Left forelimb (tissue), 1 donor: ENCODE measurements around the gene ZSWIM8.
"Not testable (repeated sequence)": the region's sequence is repeated elsewhere in the genome, so short reads cannot be mapped to it uniquely, and the experiment has no call there.

Experiments
- DNase-seq: peaks from one replicate; pipeline ENCODE4 v3.0.0-alpha.2; 2018; ENCODE audit warnings: low spot score

Gene ZSWIM8

GRCh38 chr10:73795491-73795890 is 10.1 kb downstream of the ZSWIM8 start:
- not testable (repeated sequence) for DNase-seq

DNA sequence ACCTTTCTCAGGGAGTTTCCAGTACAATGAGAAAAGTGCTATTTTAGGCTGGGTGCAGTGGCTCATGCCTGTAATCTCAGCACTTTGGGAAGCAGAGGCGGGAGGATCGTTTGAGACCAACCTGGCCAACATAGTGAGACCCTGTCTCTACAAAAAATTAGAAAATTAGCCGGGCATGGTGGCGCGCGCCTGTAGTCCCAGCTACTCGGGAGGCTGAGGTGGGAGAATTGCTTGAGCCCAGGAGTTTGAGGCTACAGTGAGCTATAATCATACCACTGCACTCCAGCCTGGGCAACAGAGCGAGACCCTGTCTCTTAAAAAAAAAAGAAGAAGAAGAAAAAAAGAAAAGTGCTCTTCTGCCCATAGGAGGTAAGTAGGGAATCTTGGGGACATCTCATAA is 10.6 kb downstream of the ZSWIM8 start:
- not testable (repeated sequence) for DNase-seq

DNA sequence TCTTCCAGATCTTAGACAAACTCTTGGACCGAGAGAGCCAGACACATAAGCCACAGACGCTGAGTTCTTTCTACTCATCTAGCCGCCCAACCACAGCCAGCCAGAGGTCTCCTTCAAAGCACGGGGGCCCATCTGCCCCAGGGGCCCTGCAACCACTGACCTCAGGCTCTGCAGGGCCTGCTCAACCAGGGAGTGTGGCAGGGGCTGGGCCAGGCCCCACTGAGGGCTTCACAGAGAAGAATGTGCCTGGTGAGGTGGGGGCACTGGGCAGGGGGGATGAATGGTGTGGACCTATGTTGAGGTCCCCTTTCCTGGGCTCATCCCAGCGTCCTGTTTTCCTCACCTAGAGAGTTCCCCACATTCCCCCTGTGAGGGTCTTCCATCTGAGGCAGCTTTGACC is 11.4 kb downstream of the ZSWIM8 start:
- no peak for DNase-seq

DNA sequence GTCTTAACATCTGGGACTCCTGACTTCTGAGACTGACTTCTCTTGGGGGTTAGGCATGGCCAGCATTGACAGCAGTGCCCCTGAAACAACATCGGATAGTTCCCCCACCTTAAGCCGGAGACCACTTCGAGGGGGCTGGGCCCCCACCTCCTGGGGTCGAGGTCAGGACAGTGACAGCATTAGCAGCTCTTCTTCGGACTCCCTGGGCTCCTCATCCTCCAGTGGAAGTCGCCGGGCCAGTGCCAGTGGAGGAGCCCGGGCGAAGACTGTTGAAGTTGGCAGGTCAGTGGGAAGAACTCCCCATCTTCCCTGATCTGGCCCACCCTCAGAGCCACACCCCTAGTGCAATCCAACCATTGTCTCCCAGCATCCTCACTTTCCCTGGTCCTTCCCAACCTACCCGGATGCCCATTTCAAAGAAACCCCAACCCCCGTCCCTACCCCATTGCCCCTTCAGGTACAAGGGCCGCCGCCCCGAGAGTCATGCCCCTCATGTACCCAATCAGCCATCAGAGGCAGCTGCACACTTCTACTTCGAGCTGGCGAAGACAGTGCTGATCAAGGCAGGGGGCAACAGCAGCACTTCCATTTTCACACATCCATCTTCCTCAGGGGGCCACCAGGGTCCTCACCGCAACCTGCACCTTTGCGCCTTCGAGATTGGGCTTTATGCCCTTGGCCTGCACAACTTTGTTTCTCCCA is 12.1 kb downstream of the ZSWIM8 start:
- no peak for DNase-seq

GRCh38 chr10:73798087-73798486 is 12.7 kb downstream of the ZSWIM8 start:
- DNase-seq, result no peak

DNA sequence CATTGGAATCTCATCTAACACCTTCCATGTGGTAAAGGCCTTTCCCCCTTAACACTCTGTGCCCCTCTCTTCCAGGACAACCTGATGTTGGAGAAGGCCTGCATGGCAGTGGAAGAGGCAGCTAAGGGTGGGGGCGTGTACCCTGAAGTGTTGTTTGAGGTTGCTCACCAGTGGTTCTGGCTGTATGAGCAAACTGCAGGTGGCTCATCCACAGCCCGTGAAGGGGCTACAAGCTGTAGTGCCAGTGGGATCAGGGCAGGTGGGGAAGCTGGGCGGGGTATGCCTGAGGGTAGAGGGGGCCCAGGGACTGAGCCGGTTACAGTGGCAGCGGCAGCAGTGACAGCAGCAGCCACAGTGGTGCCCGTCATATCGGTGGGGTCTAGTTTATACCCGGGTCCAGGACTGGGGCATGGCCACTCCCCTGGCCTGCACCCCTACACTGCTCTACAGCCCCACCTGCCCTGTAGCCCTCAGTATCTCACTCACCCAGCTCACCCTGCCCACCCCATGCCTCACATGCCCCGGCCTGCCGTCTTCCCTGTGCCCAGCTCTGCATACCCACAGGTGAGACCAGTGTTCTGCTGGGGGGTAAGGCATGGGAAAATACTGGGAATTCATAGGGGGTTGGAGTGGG is 13.6 kb downstream of the ZSWIM8 start:
- no peak for DNase-seq

- no peak for DNase-seq
Measured at GRCh38 chr10:73799899-73800559, 14.6 kb downstream of the ZSWIM8 start.

GRCh38 chr10:73800560-73801252 is 15.3 kb downstream of the ZSWIM8 start:
- DNase-seq, result no peak

DNA sequence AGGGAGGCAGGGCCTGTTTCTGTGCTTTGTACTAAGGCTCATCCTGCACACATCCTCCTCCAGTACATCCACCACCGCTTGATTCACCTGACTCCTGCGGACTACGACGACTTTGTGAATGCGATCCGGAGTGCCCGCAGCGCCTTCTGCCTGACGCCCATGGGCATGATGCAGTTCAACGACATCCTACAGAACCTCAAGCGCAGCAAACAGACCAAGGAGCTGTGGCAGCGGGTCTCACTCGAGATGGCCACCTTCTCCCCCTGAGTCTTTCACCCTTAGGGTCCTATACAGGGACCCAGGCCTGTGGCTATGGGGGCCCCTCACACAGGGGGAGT is 15.8 kb downstream of the ZSWIM8 start:
- no peak for DNase-seq

GRCh38 chr10:73802276-73802991 is 17.0 kb downstream of the ZSWIM8 start:
- no peak for DNase-seq

DNA sequence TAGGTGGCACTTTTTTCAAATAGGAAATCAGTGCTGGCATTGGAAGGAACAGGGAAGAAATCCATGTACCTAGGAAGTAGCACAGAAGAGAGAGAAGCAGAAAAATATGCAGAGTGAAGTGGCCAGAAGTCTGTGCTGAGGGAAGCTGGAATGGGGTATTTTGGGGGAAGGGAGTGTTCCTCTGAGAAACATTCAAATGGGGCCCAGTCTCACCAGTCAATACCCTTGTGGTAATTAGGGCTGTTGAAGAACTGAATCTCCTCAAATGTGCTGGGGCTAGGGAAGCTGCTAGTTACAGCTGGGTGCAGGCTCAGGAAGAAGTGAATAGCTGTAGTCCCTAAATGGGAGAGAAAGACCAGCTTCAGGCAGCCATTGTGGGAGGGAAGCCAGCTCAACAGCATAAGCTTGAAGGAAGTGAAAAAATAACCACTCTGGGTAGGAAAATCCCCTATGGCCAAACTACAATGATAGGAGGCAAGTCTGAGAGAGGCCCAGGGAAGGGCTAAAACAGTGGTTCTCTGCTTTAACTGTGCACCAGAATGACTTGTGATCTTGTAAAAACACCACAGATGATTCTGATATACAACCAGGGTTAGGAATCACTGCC is 18.4 kb downstream of the ZSWIM8 start:
- DNase-seq, result no peak

DNA sequence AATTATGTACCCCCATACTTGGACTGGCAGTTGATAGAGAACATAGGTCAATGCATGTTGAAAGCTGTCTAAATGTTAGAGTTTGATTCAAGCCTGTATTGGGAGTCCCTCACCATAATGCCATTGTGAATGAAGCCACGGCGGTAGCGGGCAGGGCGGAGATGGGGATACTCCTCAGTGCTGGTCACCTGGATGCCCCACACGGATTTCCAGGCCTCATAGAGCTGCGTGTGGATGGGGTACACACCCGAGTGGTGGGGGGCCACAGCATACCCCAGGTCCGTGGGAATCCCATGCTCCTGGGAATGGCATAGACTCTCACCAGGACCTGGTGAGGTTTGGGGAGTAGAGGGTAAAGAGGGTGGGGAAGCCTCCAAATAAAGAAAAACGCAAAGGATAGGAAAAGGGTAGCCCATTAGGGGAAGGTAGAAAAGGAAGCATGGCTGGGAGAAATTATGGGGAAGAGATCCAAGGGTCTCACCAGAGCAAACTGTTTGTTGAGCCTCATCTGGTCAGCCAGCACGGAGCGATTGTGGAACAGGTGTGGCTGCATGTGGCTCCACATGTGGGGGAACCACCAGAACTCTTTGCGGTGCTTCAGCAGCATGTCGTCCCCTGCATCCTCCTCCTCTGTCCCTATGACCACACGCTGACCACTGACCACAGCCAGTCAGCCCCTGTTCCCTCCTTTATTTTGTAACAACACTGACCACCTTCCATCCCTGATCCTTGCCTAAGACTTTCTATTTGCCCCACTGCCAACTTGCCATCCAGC is 21.0 kb downstream of the ZSWIM8 start:
- no peak for DNase-seq

GRCh38 chr10:73807471-73807870 is 22.1 kb downstream of the ZSWIM8 start:
- DNase-seq, result no peak

DNA sequence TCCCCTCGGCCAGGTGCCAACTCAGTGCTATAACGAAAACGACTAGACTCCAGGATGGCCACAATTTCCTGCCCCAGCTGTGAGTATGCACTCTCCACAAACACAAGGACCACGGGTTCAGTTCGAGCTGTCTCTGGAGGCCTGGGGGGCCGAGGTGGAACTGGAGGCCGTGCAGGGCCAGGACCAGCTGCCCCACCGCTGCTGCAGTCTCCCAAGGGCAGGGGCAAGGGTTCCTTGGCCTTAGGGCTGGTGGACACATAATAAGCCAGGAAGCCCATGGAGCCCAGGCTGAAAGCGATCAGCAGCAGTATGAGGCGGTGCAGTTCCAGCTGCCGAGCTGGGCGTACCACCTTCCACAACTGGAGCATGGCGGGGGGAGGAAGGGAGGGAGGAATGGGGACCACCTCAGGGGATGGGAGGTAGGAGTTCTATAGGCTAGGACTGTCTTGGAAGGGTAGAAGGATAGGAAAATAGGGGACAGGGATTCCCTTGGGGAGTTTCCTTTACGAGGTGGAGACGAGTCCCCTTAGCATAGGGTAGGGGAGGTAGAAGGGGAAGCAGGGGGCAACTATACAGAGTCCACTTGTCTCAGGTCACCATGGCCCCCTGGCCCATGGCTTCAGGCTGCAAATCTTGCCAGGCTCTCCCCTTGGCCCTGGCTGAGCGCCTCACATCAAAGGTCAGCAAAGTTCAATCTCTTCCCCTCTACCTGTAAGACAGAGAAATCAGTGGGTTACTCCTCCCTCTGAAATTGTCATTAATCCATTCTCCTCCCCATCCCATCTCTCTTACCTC is 22.8 kb downstream of the ZSWIM8 start:
- no peak for DNase-seq

- no peak for DNase-seq
Measured at GRCh38 chr10:73809061-73809818, 23.8 kb downstream of the ZSWIM8 start.

GRCh38 chr10:73810358-73810734 is 24.9 kb downstream of the ZSWIM8 start:
- DNase-seq, result no peak

DNA sequence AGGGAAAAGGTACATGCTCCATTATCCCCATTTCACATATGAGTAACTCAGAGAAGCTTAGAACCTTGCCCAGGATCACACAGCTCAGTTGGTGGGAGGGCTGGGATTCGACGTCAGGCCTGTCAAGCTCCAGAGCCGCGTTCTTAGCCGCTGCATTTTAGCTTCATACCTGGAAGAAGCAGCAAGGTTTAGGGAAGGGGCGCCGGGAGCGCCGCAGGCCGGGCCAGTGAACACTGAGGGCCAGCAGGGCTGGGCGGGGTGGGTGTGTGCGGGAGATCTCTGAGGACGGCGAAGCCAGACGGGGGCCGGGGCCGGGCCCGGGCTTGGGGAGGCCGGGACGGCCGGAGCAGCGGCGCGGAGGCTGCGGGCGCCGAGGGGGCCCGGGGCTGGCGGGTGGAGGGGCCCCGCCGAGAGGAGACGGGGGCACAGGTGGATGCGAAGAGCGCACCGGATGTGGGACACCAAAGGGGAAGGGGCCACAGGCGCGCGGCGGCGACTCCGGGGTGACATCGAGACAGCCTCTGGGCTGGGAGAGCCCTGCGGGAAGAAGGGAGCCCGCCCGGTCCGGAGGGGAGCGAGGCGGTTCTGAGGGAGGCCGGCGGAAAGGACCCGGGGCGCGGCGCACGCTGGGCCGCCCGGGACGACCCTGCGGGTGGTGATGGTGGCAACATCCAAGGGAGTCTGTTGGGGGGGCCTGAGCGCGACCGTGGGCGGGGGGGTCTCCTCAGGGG is 25.5 kb downstream of the ZSWIM8 start:
- DNase-seq, result peak; percentile 75

- no peak for DNase-seq
Measured at GRCh38 chr10:73812657-73813056, 27.3 kb downstream of the ZSWIM8 start.

DNA sequence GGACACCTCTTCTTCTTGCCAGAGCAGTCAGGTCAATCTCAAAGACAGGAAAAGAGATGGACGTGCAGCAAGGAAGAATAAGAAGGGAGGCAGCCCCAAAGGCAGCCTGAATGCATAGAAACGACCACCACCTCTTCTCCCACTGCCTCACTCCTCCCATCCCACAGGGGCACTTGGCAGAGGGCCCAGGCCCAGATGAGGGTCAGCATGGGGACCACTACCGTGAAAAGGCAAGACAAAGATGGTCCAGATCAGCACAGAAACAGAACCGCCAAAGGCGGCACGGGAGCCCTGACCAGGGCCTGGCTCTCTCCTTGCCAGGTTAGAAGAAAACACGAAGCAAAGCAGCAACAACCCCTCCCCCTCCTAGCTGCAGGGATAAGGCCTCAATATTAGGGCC is 27.9 kb downstream of the ZSWIM8 start:
- DNase-seq, result no peak
